ENCODE measurements around the gene RND1.

DNA sequence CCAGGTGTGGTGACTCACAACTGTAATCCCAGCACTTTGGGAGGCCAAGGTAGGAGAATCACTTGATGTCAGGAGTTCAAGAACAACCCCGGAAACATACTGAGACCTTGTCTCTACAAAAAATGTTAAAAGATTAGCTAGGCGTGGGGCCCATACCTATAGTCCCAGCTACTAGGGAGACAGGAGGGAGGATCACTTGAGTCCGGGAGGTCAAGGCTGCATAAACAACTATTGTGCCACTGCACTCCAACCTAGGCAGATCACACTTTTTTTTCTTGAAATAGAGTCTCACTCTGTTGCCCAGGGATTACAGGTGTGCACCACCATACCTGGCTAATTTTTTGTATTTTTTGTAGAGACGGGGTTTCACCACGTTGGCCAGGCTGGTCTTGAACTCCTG lies 6.1 kb downstream of the RND1 start:
- TF ChIP-seq, protein P1, sequence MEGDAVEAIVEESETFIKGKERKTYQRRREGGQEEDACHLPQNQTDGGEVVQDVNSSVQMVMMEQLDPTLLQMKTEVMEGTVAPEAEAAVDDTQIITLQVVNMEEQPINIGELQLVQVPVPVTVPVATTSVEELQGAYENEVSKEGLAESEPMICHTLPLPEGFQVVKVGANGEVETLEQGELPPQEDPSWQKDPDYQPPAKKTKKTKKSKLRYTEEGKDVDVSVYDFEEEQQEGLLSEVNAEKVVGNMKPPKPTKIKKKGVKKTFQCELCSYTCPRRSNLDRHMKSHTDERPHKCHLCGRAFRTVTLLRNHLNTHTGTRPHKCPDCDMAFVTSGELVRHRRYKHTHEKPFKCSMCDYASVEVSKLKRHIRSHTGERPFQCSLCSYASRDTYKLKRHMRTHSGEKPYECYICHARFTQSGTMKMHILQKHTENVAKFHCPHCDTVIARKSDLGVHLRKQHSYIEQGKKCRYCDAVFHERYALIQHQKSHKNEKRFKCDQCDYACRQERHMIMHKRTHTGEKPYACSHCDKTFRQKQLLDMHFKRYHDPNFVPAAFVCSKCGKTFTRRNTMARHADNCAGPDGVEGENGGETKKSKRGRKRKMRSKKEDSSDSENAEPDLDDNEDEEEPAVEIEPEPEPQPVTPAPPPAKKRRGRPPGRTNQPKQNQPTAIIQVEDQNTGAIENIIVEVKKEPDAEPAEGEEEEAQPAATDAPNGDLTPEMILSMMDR (IDR thresholded peaks at IDR 0.05) = no peak
- no peak for TF ChIP-seq POLR2A (IDR thresholded peaks at IDR 0.05)
